GM12891 (cell line): ENCODE data around the gene KCNN1.

ENCODE experiments used
- DNase-seq: peaks from one replicate; pipeline ENCODE4 v3.0.0; 2011; ENCODE audit warnings: low spot score; ENCODE audit not compliant: insufficient read length
- FAIRE-seq: peaks from 2 replicates; lab custom pipeline; 2011; peaks lifted over from hg19 to GRCh38; lab: Jason Lieb, UNC
- PAX5 ChIP-seq: IDR thresholded peaks from 2 replicates; pipeline ENCODE4 v1.6.1; 2011; ENCODE audit warnings: low read length, moderate library complexity, mild to moderate bottlenecking; ENCODE audit not compliant: insufficient read depth, severe bottlenecking
- POLR2A ChIP-seq: IDR thresholded peaks from 2 replicates; pipeline ENCODE4 v1.6.1; 2011; ENCODE audit warnings: low read depth, low read length, control low read depth
- POLR2AphosphoS5 ChIP-seq: IDR thresholded peaks from 2 replicates; pipeline ENCODE4 v1.6.1; 2011; ENCODE audit warnings: low read depth, low read length, control low read depth
- POU2F2 ChIP-seq: IDR thresholded peaks from 2 replicates; pipeline ENCODE4 v1.6.1; 2011; ENCODE audit warnings: low read depth, mild to moderate bottlenecking, control low read depth, low read length, moderate library complexity
- SPI1 ChIP-seq: IDR thresholded peaks from 2 replicates; pipeline ENCODE4 v1.6.1; 2011; ENCODE audit warnings: low read depth, low read length, control low read depth
- TAF1 ChIP-seq: IDR thresholded peaks from 2 replicates; pipeline ENCODE4 v1.6.1; 2011; ENCODE audit warnings: low read depth, low read length, control low read depth

KCNN1 gene

DNA sequence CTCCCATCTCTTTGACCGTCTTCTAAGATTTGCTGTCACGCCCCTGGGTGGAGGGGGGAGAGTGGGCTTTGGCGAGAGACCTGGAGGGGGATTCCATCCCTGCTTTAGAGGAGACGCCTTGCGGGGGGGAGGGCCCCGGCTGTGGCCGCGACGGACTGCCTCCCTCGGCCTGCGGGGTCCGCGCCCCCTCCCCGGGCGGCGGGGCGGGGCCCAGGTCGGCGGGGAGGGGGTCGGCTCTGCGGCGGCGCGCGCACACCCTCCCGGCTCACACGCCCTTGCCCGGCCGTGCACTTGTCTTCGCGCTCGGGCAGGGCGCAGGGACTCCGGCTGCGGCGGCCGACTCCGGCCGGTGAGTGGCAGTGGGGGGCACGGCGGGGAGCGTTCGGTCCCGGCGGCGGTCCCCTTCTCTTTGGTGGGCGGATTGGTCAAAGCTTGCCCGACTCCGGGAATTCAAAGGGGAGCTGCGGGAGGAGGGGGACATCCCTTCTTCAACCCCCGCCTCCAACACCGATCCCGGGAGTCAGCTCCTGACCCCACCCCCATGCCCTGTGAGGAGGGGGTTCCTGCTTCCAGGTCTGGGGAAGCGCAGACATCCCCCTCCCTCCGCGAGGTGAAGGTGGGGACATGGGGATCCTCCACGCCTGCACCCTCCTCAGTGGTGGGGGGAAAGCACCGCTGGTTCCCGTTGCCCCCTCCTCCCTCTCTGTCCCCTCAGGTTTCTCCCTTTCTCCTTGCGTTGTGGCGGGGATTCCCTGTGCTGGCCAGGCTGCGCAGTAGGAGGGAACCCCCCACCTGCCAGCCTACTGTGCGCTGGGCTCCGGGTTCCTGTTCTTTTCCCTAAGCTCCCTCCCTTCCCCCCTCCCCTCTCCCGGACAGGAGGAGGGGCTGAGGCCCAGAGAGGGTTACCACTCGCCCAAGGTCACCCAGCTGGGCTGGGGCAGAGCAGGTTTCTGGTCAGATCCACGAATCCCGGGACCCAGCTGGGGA lies 14.6 kb upstream of the KCNN1 start:
- FAIRE-seq (no peak), DNase-seq (no peak)
- TF ChIP-seq POLR2A (no peak), PAX5 (no peak), POLR2AphosphoS5 (no peak)

DNA sequence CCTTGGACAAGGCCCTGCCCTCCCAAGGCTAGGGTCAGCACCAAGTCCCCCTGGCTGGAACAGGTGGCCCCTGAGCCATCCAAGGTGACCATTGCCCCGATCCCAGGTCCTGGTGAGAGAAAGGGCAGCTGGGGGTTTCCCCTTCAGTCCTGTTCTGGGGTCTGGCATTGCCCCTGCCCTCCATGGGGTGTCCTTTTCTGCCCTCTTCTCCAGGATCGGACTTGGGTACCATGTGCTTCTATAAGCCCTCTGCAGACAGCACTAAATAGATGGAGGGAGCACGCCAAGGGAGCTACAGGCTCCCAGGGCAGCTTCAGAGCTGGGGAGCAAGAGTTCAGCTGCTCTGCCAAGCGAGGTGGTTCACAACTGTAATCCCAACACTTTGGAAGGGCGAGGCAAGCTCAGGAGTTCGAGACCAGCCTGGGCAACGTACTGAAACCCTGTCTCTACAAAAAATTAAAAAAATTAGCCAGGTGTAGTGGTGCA lies 13.5 kb upstream of the KCNN1 start:
- DNase-seq (no peak), FAIRE-seq (no peak)

DNA sequence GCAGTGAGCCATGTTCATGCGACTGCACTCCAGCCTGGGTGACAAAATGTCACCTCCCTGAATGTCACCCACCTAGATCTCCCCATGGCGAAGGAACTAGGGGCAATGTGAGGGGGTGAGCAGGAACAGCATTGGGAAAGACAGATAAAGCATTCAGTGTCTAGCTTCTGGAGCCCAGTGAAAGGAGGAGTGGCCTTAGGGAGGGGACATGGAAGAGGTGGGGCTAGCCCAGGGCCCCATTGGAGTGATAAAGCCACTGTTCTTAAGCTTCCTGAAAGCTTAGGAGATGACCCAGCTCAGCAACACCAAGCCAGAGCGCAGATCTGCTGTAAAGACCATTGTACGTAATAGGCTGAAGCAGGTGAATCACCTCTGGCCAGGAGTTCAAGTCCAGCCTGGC lies 13.0 kb upstream of the KCNN1 start:
- DNase-seq (no peak), FAIRE-seq (no peak)
- no peak for TF ChIP-seq TAF1
- no peak for TF ChIP-seq POLR2A
- no peak for TF ChIP-seq SPI1
- TF ChIP-seq POLR2AphosphoS5, result no peak
- no peak for TF ChIP-seq PAX5
- TF ChIP-seq POU2F2, result no peak

More for the DNA sequence above, 13.5 kb upstream of the KCNN1 start:
- TF ChIP-seq POLR2AphosphoS5 (no peak), POU2F2 (no peak), POLR2A (no peak), PAX5 (no peak), TAF1 (no peak), SPI1 (no peak)

DNA sequence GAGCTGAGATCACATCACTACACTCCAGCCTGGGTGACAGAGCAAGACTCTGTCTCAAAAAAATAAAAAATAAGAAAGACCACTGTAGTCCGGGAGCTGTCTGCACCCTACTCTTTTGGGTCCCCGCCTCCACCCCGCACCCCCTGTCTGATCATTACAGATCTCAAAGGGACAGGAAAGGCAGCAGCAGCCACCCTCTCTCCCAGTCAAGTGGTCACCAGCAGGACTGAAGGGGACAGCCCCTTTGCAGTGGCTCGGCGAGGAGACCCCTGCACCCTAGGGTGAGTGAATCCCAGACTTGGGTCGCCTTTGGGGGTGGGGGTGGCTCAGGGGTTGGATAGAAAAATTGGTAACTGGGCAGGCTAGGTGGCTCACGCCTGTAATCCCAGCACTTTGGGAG lies 12.5 kb upstream of the KCNN1 start:
- no peak for DNase-seq
- TF ChIP-seq SPI1 (no peak), POU2F2 (no peak), POLR2A (no peak), TAF1 (no peak), POLR2AphosphoS5 (no peak), PAX5 (no peak)
- FAIRE-seq, result no peak

DNA sequence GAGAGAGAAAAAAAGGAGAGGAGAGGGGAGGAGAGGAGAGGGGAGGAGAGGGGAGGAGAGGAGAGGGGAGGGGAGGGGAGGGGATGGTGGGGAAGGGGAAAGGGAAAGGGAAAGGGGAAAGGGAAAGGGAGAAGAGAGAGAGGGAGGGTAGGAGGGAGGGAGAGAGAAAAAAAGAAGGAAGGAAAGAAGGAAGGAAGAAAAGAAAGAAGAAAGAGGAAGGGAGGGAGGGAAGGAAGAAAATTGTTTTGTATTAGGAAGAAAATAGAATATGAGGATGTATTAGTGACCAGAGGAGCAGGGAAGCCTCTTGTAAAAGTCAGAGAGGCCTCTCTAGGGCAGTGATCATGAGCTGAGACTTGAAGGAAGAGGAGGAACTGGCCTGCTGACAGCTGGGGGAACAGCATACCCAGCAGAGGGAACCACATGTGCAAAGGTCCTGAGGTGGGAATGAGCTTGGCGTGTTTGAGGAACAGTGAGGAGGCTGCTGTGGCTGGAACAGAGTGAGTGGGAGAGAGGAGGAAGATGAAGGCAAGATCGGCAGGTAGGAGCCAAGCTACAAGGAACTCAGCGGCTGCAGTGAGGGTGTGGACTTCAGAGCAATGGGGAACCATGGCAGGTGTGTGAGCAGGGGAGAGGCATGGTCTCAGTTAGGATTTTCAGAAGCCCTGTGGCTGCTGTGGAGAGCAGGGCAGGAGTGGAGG lies 9.6 kb upstream of the KCNN1 start:
- no peak for DNase-seq
- TF ChIP-seq TAF1 (no peak), POLR2A (no peak), PAX5 (no peak), POLR2AphosphoS5 (no peak), POU2F2 (no peak), SPI1 (no peak)
- no peak for FAIRE-seq

DNA sequence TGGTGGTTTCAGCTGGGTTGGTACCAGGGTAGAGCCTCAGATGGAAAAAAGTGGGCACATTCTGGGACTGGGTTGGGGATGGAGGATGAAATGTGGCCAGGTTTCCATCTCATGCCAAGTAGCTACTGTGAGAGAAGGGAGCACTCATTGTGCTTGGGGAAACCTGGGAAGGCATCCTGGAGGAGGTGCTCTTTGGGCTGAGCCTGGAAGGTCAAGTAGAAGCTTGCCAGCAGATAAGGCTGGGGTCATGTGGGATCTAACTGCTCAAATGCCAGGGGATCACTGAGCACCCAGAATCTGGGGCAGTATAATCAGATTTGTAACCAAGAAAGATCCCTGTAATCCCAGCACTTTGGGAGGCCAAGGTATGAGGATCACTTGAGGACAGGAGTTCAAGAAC lies 9.0 kb upstream of the KCNN1 start:
- no peak for DNase-seq
- FAIRE-seq, result no peak
- TF ChIP-seq SPI1, result no peak
- TF ChIP-seq PAX5, result no peak
- TF ChIP-seq POU2F2, result no peak
- no peak for TF ChIP-seq TAF1
- no peak for TF ChIP-seq POLR2AphosphoS5
- no peak for TF ChIP-seq POLR2A

DNA sequence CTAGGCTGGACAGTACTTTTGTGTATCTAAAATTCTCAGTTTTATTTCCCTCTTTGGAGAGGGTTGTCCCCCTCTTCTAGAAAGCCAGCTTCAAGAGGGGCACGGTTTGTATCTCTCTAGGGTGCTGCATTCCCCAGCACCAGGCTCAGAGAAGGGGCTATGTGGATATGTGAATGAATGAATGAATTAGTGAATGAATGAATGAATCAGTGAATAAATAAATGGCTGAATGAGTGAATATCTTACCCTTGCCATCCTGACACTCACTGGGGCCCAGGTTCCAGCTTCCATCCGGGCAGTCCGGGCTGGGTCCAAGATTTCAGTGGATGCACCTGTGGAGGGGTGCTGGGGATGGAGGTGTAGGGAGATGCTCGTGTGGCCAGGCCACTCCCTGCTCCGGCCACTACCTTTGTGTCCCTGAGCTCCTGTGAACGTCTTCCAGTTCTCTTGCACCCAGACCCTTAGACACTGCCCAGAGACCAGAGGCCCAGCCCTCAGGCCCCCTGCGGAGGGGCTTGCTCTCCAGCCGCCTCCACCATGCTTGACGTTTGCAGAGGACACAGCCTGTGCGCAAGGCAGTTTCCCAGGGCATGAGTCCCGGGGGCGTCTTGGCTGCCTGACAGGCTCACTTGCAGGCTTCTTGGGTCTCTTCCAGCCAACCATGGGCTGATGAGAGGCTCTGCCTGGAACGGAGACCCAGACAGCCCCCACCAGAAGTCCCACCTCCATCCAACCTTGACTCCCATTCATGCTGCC lies 2.8 kb upstream of the KCNN1 start:
- DNase-seq (no peak), FAIRE-seq (no peak)
- TF ChIP-seq POLR2AphosphoS5 (no peak), SPI1 (no peak), POU2F2 (no peak), TAF1 (no peak), PAX5 (no peak), POLR2A (no peak)

DNA sequence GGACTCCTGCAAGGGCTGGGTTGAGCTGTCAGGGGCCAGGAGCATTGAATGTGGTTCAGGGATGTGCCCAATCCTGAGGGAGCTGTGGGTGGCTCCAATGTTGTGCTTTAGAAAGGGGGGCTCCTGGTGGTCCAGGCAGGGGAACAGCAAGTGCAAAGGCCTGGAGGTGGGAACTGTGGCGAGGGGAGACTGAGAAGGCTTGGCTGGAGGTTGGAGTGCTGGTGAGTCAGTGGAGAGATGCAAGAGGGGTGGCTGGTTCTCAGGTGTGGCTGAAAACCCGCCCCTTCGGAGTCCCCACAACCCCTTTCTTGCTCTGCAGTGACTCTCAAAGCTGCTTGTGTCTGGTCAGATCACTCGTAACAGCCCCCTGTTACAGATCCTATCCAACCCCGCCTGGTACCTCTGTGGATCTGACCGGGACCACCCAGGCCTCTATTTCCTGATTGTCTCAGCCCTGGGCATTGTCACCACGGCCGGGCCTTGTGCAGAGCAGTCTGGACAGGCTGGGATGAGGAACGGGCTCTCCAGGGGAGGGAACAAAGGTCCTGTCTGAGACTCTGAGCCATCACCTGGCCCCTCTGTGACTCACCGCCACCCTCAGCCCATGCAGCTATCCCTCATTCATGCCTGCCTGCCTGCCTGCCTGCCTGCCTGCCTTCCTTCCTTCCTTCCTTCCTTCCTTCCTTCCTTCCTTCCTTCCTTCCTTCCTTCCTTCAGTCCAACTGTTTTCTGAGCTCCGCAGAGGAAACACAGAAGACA lies 1.4 kb upstream of the KCNN1 start:
- no peak for TF ChIP-seq POU2F2
- no peak for FAIRE-seq
- DNase-seq, result no peak

DNA sequence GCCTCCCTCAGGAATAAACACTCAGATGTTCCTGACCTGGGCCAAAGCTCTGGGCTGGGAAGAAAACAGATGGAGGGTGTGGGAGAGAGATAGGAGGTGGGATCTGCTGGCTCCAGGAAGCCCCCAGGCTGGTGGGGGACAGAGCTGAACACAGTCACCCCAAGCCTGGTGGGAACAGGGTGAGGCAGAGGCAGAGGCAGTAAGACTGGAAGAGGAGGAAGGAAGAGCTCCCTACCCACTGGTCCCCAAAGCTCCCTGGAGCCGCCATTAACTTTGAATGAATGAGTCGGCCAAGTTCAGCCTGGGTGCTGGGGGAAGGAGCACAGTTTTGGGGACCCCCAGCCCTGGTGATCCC lies 801 bp upstream of the KCNN1 start:
- no peak for FAIRE-seq
- DNase-seq, result no peak
- no peak for TF ChIP-seq TAF1
- no peak for TF ChIP-seq POLR2AphosphoS5
- no peak for TF ChIP-seq SPI1
- no peak for TF ChIP-seq POLR2A
- TF ChIP-seq PAX5, result no peak
